MCF 10A (cell line): ENCODE data around the gene MOB3A. TPM values are rescaled to one million over a fixed set of nuclear protein-coding genes. Genes with fewer than 3 reads are reported as not detected.

Experiments
- BruUV-seq: library from RNA; stranded (reverse); fragments of 400-500 nt; replicated peaks from 2 replicates; lab custom pipeline; 2021; lab: Mats Ljungman, UMichigan
- CTCF ChIA-PET: fragments of 300-600 bp; sonication (Branson Sonifier 250); formaldehyde crosslinking; extraction: SDS; loops from one replicate; lab custom pipeline; 2021; ENCODE audit warnings: antibody characterized with exemption, inconsistent platforms; lab: Yijun Ruan, JAX
- POLR2A ChIA-PET: fragments of 300-600, 350-650 bp; sonication (Branson Sonifier 250); formaldehyde crosslinking; extraction: SDS; loops from one replicate; lab custom pipeline; 2020; ENCODE audit warnings: antibody characterized with exemption, inconsistent platforms; lab: Yijun Ruan, JAX
- DNase-seq: peaks from one replicate; pipeline ENCODE4 v3.0.0-alpha.2; 2018; ENCODE audit not compliant: unreplicated experiment
- H3K27ac Mint-ChIP-seq: one replicate; pipeline ENCODE4 v1.8.0; 2022; ENCODE audit warnings: mild to moderate bottlenecking, low read depth, mixed read lengths; ENCODE audit not compliant: unreplicated experiment
- H3K27me3 Mint-ChIP-seq: one replicate; pipeline ENCODE4 v1.8.0; 2022; ENCODE audit warnings: mixed read lengths; ENCODE audit not compliant: insufficient read depth, unreplicated experiment
- H3K36me3 Mint-ChIP-seq: one replicate; pipeline ENCODE4 v1.8.0; 2022; ENCODE audit warnings: mild to moderate bottlenecking, moderate library complexity, mixed read lengths; ENCODE audit not compliant: insufficient read depth, unreplicated experiment
- H3K4me1 Mint-ChIP-seq: one replicate; pipeline ENCODE4 v1.8.0; 2022; ENCODE audit warnings: mixed read lengths; ENCODE audit not compliant: insufficient read depth, unreplicated experiment
- H3K4me3 Mint-ChIP-seq: one replicate; pipeline ENCODE4 v1.8.0; 2022; ENCODE audit warnings: mild to moderate bottlenecking, moderate library complexity, mixed read lengths; ENCODE audit not compliant: unreplicated experiment
- H3K9me3 Mint-ChIP-seq: one replicate; pipeline ENCODE4 v1.8.0; 2022; ENCODE audit warnings: mixed read lengths; ENCODE audit not compliant: unreplicated experiment
- intact Hi-C: fragments of 100-400 bp; cut with micrococcal nuclease; formaldehyde crosslinking; loops from 2 replicates; pipeline ENCODE4 v1.14.1; 2022
- total RNA-seq: library from RNA; stranded (reverse); gene quantifications from 2 replicates; pipeline ENCODE4 v1.2.3, GENCODE V29; 2022
- TF ChIP-seq, protein P1 (sequence below): fragments of 200-600 bp; IDR thresholded peaks from one replicate; pipeline ENCODE4 v1.8.0; 2022; ENCODE audit warnings: antibody characterized with exemption, mild to moderate bottlenecking; ENCODE audit not compliant: unreplicated experiment

The MOB3A gene
- total RNA-seq, 1 experiment from 2014 or later = 40.9 TPM

DNA sequence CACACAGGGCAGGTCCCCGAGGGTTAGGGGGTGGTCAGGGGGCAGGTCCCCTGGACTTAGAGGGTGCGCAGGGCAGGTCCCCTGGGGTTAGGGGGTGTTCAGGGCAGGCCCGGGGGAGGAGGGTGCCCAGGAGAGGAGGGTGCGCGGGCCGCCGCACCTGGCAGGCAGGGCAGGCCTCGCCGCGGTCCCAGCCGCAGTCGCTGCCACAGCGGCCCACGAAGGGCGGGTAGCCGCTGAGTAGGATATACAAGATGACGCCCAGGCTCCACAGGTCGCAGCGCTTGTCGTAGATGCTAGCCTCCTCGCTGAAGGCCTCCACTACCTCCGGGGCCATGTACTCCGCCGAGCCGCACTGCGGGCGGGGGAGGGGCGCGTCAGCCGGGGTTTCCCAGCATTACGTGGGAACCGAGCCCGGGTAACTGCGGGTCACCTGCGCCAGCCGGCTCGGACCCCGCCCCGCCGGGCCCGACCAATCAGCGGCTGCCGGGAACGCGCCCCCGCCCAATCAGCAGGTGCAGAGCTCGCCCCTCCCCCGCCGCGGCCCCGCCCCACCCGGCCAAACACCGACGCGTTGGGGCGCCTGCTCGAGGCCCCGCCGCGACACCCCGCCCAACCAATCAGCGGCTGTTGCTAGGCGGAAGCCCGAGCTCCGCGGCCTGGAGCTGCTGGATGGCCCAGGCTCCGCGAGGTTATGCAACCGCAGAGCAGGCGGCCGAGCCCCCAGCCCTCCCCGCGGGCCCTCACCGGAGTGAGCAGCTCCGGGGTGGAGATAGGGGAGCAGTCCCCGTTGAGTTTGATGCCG, 54.2 kb downstream of the MOB3A start:
- Mint-ChIP-seq H3K36me3 (peaks cover 62% of the 10 kb centered on the region), H3K27me3 (no peaks in the 10 kb centered on the region), H3K9me3 (no peaks in the 10 kb centered on the region), H3K4me3 (peak overlapping the region; percentile 60), H3K27ac (peak overlapping the region; percentile 35), H3K4me1 (peaks cover 8% of the 10 kb centered on the region)
- intact Hi-C loops = loop anchor here (2.0 kb wide), 1 partner anchor 23 kb away; no protein-coding TSS in a partner anchor
- peak; percentile 97 for DNase-seq
- ChIA-PET POLR2A (interaction anchor here (0.5 to 4.4 kb wide), 14 partner anchors 9 to 1176 kb away, joined by 3 to 87 read pairs (median 4); partner anchors contain the start of gene MKNK2), CTCF (interaction anchor here (1.2 to 1.8 kb wide), 2 partner anchors 9 to 10 kb away, joined by 4 to 6 read pairs; no protein-coding TSS in a partner anchor)
- TF ChIP-seq, protein P1, sequence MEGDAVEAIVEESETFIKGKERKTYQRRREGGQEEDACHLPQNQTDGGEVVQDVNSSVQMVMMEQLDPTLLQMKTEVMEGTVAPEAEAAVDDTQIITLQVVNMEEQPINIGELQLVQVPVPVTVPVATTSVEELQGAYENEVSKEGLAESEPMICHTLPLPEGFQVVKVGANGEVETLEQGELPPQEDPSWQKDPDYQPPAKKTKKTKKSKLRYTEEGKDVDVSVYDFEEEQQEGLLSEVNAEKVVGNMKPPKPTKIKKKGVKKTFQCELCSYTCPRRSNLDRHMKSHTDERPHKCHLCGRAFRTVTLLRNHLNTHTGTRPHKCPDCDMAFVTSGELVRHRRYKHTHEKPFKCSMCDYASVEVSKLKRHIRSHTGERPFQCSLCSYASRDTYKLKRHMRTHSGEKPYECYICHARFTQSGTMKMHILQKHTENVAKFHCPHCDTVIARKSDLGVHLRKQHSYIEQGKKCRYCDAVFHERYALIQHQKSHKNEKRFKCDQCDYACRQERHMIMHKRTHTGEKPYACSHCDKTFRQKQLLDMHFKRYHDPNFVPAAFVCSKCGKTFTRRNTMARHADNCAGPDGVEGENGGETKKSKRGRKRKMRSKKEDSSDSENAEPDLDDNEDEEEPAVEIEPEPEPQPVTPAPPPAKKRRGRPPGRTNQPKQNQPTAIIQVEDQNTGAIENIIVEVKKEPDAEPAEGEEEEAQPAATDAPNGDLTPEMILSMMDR = no peak
- no TSS peak for BruUV-seq

DNA sequence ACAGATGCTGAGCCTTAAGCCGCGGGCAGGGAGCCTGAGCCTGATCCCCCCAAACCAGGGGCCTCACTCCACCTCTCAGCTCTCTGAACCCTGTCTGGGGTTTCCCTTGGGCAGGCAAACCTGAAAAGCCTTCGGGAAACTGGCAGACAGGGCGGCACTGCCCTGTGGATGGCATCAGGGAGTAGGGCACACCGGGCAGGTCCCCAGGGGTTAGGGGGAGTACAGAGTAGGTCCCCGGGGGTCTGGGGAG, 54.8 kb downstream of the MOB3A start:
- ChIA-PET POLR2A (interaction anchor here (0.9 to 4.4 kb wide), 5 partner anchors 8 to 46 kb away, joined by 3 to 87 read pairs (median 16); partner anchors contain the start of gene MKNK2), CTCF (interaction anchor here (1.2 kb wide), 1 partner anchor 9 kb away, joined by 4 read pairs; no protein-coding TSS in a partner anchor)
- Mint-ChIP-seq H3K27ac (peak overlapping the region; percentile 35), H3K9me3 (no peaks in the 10 kb centered on the region), H3K27me3 (no peaks in the 10 kb centered on the region), H3K36me3 (peaks cover 58% of the 10 kb centered on the region), H3K4me3 (peak overlapping the region; percentile 60), H3K4me1 (peaks cover 8% of the 10 kb centered on the region)
- BruUV-seq = no TSS peak
- TF ChIP-seq, protein P1 = no peak
- intact Hi-C loops = no loop called here
- no peak for DNase-seq

DNA sequence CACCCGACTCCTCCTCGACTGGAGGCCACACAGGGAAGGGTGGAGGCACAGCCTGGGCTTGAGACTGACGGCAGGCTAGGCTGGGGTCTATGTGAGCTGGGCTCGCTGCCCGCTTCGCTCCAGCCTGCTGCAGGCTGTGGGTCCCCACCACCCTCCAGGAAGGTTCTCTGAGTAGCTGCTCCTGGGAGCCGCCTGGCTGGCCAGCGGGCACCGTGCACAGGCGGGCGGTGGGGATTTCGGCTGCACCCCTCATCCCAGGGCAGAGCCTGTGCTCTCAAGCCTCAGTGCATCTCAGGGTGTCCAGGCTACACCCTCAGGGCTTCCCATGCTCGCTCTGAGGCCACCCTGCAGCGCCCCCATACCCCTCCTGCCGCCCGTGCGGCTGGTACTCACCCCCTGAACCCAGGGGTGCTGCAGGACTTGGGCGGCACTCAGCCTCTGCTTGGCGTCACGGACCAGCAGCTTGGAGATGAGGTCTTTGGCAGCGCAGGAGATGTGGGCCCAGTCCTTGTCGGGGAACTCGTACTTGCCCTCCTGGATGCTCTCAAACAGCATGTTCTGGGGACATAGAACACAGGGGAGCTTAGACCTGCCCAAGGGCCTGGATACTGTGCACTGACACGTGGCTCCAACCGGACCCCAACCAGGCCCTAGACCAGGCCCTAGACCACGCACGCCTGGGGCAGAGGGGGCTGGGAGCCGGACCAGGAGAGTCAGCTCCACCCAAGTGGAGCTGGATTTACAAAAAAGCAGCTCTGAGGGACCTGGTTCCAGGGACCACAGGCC, 55.3 kb downstream of the MOB3A start:
- no TSS peak for BruUV-seq
- peaks cover 8% of the 10 kb centered on the region for H3K4me1 Mint-ChIP-seq
- CTCF ChIA-PET = interaction anchor here (1.2 kb wide), 1 partner anchor 8 kb away, joined by 4 read pairs; no protein-coding TSS in a partner anchor
- peak overlapping the region; percentile 60 for H3K4me3 Mint-ChIP-seq
- DNase-seq = no peak
- intact Hi-C loops = no loop called here
- POLR2A ChIA-PET = interaction anchor here (0.5 to 4.4 kb wide), 7 partner anchors 8 to 72 kb away, joined by 3 to 87 read pairs (median 4); partner anchors contain the start of gene MKNK2
- H3K27ac Mint-ChIP-seq = peak overlapping the region; percentile 35
- H3K9me3 Mint-ChIP-seq = no peaks in the 10 kb centered on the region
- TF ChIP-seq, protein P1 = no peak
- H3K27me3 Mint-ChIP-seq = no peaks in the 10 kb centered on the region
- peaks cover 54% of the 10 kb centered on the region for H3K36me3 Mint-ChIP-seq
